ENCODE results near the gene PPP1CC.
"Not testable (repeated sequence)": the region's sequence is repeated elsewhere in the genome, so short reads cannot be mapped to it uniquely, and the experiment has no call there.

Gene PPP1CC

DNA sequence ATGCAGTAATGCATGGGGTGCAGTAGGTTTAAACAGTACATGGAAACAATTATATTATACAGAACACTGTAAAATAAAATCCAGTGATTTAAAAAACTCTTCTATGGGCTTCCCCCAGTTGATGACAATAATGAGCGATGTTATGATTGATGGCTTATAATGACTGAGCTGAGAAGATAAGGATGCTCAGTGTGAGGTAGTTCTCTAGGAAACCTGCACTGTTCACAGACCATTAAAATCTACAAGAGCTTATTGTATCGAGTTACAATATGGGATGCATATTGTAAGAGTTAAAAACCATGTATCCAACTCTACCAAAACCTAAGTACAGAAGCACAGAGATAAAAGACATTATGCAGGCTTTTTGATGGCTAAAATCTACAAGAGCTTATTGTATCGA is 19.8 kb downstream of the PPP1CC start:
- DNase-seq, result not testable (repeated sequence)

GRCh38 chr12:110721570-110721969 is 21.1 kb downstream of the PPP1CC start:
- DNase-seq, result no peak

GRCh38 chr12:110720516-110720915 is 22.2 kb downstream of the PPP1CC start:
- no peak for DNase-seq

DNA sequence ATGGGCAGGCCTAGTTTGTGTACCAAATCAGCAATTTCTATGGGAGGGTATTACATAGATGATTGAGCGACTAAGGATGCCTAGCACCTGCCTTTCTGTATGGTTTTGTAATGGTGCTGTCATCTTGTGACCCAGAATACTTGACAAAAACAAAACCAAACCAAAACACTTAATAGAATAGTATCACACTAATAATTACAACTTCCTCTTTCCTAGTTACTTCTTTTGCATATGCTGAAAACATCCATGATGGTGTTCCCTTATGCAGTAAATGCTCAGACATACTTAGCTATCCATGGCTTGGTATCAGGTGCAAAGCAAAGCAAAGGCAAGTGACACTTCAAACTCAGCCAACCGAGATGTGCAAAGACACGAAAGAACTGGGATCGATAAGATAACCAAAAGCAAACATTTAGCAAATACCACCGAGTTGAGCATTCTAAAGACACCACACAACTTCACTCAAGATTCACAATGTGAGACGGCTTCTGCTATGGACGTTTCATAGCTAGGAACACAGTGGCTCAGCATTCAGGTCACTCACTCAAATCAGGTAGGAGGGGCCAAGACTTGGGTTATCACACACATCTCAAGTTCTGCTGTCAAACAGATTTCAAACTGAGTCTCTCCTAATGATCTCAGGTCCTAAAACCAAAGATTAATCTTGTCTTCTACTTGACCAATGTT is 24.3 kb downstream of the PPP1CC start:
- no peak for DNase-seq

- no peak for DNase-seq
Measured at GRCh38 chr12:110717037-110717436, 25.7 kb downstream of the PPP1CC start.

DNA sequence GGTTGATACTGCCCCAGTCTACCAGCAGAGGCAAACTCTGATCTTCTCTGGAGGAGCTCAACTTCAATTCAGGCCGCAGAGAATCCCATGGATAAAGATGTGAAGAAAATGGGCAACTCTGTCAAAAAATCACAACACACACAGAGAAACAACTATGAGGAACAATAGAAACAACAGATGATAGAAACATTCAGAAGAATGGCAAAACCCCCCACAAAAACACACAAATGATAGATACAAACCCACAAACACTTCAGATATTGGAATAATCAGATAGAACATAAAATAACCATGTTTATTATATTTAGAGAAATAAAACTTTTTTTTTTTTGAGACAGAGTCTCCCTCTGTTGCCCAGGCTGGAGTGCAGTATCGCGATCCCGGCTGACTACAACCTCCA is 33.8 kb downstream of the PPP1CC start:
- no peak for DNase-seq

- DNase-seq, result no peak
Measured at GRCh38 chr12:110705309-110705708, 37.4 kb downstream of the PPP1CC start.

GRCh38 chr12:110704750-110705149 is 37.9 kb downstream of the PPP1CC start:
- DNase-seq, result peak in 2 of 6 experiments; percentile 6

GRCh38 chr12:110704231-110704630 is 38.5 kb downstream of the PPP1CC start:
- DNase-seq, result no peak

- DNase-seq, result no peak
Measured at GRCh38 chr12:110702081-110702480, 40.6 kb downstream of the PPP1CC start.

GRCh38 chr12:110699591-110700445 is 42.9 kb downstream of the PPP1CC start:
- DNase-seq, result no peak

DNA sequence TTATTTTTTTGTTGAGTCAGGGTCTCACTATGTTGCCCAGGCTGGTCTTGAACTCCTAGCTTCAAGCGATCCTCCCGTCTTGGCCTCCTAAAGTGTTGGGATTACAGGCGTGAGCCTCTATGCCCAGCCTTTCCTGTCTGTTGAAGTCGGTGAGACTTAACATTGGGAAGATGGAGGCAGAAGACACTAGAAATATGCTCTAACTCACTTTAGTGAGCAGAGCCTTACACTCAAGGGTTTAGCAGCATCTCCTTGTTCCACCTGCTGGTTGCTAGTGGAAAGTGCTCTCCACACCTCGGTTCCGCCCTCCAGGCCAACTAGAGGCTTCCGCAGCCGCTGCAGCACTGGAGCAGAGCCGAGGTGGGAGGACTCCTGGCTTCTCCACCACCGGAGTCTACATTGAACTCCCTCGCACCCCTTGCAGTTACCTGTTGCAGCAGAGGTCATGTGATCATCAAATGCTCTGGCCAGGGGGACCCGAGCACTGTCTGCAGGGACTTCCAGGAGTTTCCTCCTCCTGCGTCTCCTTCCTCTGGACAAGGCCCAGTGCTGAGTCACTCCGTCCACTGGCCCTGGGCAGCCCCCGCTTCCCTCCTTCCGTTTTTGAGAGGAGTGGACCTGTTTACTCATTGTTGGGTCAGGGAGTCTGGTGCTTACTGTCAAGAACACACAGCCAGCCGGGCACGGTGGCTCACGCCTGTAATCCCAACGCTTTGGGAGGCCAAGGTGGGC is 44.4 kb downstream of the PPP1CC start:
- peak; percentile 61 to 83 (median 70) for DNase-seq

DNA sequence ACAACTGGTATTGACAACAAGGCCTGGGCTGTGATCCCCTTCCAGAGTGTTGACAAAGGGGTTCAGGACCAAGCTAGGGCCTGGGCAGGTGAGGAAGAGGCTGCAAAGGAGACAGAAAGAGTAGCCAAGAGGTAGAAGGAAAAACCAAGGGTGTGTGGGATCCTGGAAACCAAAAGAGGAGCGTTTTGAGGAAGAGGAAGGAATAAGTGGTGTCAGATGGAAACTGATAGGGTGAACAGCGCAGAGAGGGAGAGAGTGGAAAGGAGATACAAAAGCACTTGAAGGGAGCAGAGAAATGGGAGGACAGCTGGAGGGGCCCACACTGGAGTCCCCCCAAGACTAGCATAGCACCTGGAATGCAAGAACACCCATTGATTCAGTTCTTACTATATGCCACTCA is 45.5 kb downstream of the PPP1CC start:
- DNase-seq, result no peak

- DNase-seq, result no peak
Measured at GRCh38 chr12:110696283-110696682, 46.4 kb downstream of the PPP1CC start.

GRCh38 chr12:110694330-110694901 is 48.3 kb downstream of the PPP1CC start:
- no peak for DNase-seq

DNA sequence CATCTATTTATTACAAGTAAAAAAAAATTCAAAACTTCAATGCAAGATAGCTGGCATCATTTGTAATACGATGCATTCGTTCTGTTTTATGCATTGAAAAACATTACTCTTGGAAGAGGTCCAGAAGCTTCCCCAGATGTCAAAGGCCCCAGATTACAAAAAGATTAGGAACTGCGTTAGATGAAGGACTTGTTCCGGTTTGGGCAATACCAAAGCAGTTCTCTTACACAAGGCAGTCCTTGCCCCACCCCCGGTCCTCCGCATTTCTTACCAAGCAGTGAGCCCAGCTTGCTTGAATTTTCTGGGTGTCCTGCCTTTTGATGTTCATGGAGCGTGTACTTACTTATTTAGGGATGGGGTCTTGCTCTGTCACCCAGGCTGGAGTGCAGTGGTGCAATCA is 49.0 kb downstream of the PPP1CC start:
- DNase-seq, result peak in 1 of 6 experiments; percentile 14

DNA sequence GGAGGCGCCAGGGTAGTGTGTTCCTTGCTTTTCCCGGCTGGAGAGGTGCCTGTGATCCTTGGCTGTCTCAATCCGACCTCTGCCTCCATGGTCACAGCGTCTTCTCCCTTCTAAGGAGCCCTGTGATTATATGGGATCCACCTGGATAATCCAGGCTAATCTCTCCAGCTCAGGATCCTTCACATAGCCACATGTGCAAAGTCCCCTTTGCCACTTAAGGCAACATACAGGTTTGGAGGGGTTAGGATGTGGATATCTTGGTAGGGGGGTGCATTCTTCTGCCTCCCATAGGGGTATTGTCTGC is 52.6 kb downstream of the PPP1CC start:
- DNase-seq, result no peak

GRCh38 chr12:110689281-110690126 is 53.2 kb downstream of the PPP1CC start:
- peak in 5 of 6 experiments; percentile 15 to 53 (median 41) for DNase-seq

DNA sequence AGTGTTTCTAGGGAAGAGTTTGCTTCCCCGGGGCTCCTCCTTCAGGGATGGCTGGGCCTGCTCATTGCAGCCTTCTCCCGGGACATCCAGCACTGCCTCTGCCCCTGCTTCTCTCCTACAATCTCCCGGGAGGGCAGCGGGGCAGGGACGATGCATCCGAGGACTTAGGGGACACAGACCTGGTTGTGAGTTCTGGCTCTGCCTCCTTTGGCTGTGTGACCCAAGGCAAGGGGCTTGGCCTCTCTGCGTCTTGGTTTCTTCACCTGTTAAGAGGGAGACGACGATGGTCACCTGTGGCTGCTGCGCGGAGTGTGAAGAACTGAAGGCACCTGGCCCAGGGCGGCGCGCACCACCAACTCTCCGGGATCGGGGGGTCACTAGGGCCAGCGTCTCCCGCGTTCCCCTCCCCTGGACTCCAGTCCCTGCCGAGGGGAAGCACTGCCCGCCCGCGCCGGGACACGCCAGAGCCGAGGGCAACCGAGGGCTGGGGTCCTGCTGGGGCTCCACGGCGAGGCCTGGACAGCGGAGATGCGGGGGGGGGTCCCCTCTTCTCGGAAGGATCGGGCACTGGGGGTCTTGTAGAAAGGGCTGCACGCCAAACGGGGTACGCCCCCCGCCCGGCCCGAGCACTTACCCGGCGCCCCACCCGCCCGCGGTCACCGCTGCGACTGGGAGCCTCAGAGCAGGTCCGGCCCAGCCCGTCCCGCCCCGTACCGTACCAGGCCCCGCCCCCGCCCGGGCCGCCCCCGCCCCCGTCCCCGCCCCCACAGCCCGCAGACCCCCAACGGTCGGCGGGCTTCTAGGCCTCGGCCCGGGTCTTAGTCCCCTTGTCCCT is 54.0 kb downstream of the PPP1CC start, which contains the start of gene HVCN1:
TSS of gene HVCN1 (minus strand) at position 670 of the 835 bp plus-strand sequence. CDS start 5,870 bp downstream, outside the sequence.
- peak in 4 of 6 experiments; percentile 14 to 48 (median 26) for DNase-seq

DNA sequence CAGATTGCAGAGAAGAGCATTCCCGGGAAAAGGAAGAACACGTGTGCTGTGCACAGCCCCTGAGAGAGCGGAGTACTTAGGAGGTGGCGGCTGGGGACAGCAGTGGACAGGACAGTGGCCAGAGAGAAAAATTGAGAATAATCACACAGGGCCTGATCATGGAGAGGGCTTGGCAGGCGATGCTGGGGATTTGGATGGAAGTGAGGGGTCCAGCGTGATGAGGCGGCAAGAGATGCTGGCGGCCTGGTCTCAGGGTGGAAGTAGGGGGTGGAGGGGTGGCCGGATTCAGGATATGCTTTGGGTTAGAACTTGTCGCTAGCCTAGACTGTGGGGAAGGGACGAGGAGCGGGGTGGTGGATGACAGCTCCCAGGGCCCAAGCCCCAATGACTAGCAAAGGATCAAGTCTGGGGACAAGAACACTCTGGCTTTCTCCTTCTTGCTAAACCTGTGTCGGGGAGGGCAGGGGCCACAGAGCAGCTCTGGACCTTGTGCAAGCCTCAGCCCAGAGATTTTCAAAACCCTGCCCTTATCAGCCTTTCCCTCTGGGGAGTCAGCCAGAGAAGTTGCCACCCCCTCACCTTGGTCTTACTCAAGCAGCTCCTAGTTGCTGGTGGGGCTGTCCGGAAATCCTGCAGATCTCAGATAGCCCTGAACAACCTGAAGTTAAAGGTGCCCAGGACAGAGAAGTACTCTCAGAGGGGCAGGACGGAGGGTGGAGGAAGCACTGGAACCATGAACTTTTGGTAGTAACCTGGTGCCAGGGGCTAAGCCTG is 55.1 kb downstream of the PPP1CC start:
- DNase-seq, result no peak
